Measurements from ENCODE around the gene ENGASE.
A peak's percentile ranks its signal among the peaks of the same experiment; 100 is the strongest.

Gene ENGASE

GRCh38 chr17:79064026-79064425 is 10.6 kb upstream of the ENGASE start:
- in situ Hi-C loops (cut with HindIII; ENCODE audit: low pct_ligation_motif_present, low sequenced_read_pairs) = no loop called here
- Histone ChIP-seq H3K27ac (no peak overlapping the region), H3K27me3 (replicated peaks) (no peaks in the 10 kb centered on the region), H3K36me3 (replicated peaks) (no peaks in the 10 kb centered on the region), H3K4me3 (ENCODE audit: low read depth, low read length) (no peak overlapping the region)
- no peak for DNase-seq
- TF ChIP-seq, protein P1, sequence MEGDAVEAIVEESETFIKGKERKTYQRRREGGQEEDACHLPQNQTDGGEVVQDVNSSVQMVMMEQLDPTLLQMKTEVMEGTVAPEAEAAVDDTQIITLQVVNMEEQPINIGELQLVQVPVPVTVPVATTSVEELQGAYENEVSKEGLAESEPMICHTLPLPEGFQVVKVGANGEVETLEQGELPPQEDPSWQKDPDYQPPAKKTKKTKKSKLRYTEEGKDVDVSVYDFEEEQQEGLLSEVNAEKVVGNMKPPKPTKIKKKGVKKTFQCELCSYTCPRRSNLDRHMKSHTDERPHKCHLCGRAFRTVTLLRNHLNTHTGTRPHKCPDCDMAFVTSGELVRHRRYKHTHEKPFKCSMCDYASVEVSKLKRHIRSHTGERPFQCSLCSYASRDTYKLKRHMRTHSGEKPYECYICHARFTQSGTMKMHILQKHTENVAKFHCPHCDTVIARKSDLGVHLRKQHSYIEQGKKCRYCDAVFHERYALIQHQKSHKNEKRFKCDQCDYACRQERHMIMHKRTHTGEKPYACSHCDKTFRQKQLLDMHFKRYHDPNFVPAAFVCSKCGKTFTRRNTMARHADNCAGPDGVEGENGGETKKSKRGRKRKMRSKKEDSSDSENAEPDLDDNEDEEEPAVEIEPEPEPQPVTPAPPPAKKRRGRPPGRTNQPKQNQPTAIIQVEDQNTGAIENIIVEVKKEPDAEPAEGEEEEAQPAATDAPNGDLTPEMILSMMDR (IDR thresholded peaks at IDR 0.05; ENCODE audit: low read depth, low read length, missing control alignments) = no peak

GRCh38 chr17:79065105-79065670 is 9.4 kb upstream of the ENGASE start:
- Histone ChIP-seq H3K36me3 (replicated peaks) (no peaks in the 10 kb centered on the region), H3K27me3 (replicated peaks) (peaks cover 2% of the 10 kb centered on the region), H3K4me3 (ENCODE audit: low read depth, low read length) (no peak overlapping the region), H3K27ac (no peak overlapping the region)
- in situ Hi-C loops (cut with HindIII; ENCODE audit: low pct_ligation_motif_present, low sequenced_read_pairs) = no loop called here
- TF ChIP-seq, protein P1 (IDR thresholded peaks at IDR 0.05; ENCODE audit: low read depth, low read length, missing control alignments) = peak; percentile 69
- peak; percentile 30 for DNase-seq

DNA sequence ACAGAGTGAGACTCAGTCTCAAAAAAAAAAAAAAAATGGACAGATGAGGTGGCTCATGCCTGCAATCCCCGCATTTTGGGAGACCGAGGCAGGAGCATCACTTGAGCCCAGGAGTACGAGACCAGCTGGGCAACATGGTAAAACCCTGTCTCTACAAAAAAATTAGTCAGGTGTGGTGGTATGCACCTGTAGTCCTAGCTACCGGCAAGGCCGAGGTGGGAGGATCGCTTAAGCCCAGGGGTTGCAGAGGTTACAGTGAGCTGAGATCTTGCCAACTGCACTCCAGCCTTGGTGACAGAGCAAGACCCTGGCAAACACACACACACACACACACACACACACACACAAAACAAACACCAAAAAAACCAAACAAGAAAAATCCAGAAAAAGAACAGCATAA is 7.7 kb upstream of the ENGASE start:
- no peaks in the 10 kb centered on the region for H3K36me3 ChIP-seq (replicated peaks)
- in situ Hi-C loops (cut with HindIII; ENCODE audit: low pct_ligation_motif_present, low sequenced_read_pairs) = no loop called here
- peaks cover 2% of the 10 kb centered on the region for H3K27me3 ChIP-seq (replicated peaks)

GRCh38 chr17:79070266-79070880 is 4.3 kb upstream of the ENGASE start:
- in situ Hi-C loops (cut with HindIII; ENCODE audit: low pct_ligation_motif_present, low sequenced_read_pairs) = no loop called here

More for the DNA sequence above, 7.7 kb upstream of the ENGASE start:
- Histone ChIP-seq H3K27ac (no peak overlapping the region), H3K4me3 (ENCODE audit: low read depth, low read length) (no peak overlapping the region)
- TF ChIP-seq, protein P1 (IDR thresholded peaks at IDR 0.05; ENCODE audit: low read depth, low read length, missing control alignments) = no peak
- DNase-seq = no peak

GRCh38 chr17:79071161-79071740 is 3.4 kb upstream of the ENGASE start:
- in situ Hi-C loops (cut with HindIII; ENCODE audit: low pct_ligation_motif_present, low sequenced_read_pairs) = no loop called here

More at GRCh38 chr17:79070266-79070880, 4.3 kb upstream of the ENGASE start:
- TF ChIP-seq, protein P1 (IDR thresholded peaks at IDR 0.05; ENCODE audit: low read depth, low read length, missing control alignments) = no peak
- Histone ChIP-seq H3K4me3 (ENCODE audit: low read depth, low read length) (no peak overlapping the region), H3K27ac (no peak overlapping the region), H3K27me3 (replicated peaks) (peaks cover 2% of the 10 kb centered on the region), H3K36me3 (replicated peaks) (no peaks in the 10 kb centered on the region)
- no peak for DNase-seq

More at GRCh38 chr17:79071161-79071740, 3.4 kb upstream of the ENGASE start:
- Histone ChIP-seq H3K27ac (no peak overlapping the region), H3K4me3 (ENCODE audit: low read depth, low read length) (no peak overlapping the region), H3K27me3 (replicated peaks) (peaks cover 2% of the 10 kb centered on the region), H3K36me3 (replicated peaks) (no peaks in the 10 kb centered on the region)
- TF ChIP-seq, protein P1 (IDR thresholded peaks at IDR 0.05; ENCODE audit: low read depth, low read length, missing control alignments) = no peak
- DNase-seq = no peak

Measured in brain microvascular endothelial cell (primary cell).